Vagina (tissue), 2 donors: ENCODE measurements around the gene TPO.

ENCODE experiments used
- POLR2A ChIP-seq, 2 donors: fragments of 450-650 bp; IDR thresholded peaks; one replicate each; pipeline ENCODE4 v1.6.1; 2017; ENCODE audit warnings: antibody characterized with exemption in 2 of 2, mild to moderate bottlenecking in 2 of 2, moderate library complexity in 2 of 2
- POLR2AphosphoS5 ChIP-seq, 2 donors: sonication (generic); formaldehyde crosslinking; IDR thresholded peaks; one replicate each; pipeline ENCODE4 v1.9.0; 2017; ENCODE audit warnings: antibody characterized with exemption in 2 of 2, mild to moderate bottlenecking in 2 of 2, low read depth in 1 of 2; ENCODE audit not compliant: insufficient read depth in 1 of 2
- TF ChIP-seq, protein P1 (sequence below), 3 experiments: fragments of 450-650 bp in 2 of 3; fragments of 200-600 bp in 1 of 3; sonication (generic) in 1 of 3; IDR thresholded peaks; one replicate each; pipeline ENCODE4 v1.5.1; 2017 to 2019; ENCODE audit warnings: antibody characterized with exemption in 3 of 3, mild to moderate bottlenecking in 2 of 3, moderate library complexity in 2 of 3

DNA sequence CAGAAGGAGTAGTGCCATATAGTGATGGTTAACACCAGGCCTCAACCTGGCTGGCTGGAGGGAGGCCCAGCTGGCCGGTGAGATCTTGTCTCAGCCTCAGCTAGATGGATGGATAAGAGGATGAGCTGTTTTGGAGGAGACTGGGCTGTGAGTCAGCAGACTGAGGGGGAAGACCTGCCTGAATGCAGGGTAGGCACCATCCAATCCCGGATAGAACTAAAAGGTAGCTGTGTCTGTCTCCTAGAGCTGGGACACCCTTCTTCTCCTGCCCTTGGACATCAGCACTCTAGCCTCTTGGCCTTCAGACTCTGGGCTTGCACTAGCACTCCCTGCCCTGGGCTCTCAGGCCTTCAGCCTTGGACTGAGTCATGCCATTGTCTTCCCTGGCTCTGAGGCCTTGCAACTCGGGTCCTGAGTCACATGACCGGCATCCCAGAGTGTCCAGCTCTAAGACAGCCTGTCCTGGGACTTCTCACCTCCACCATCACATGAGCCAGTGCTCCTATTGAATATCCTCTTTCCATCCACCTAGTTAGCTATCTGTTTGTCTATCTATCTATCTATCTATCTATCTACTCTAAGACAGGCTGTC, 131.3 kb downstream of the TPO start:
- TF ChIP-seq POLR2AphosphoS5 (IDR thresholded peaks at IDR 0.05; ENCODE audit: insufficient read depth in 1 of 2, low read depth in 1 of 2) (no peak), POLR2A (IDR thresholded peaks at IDR 0.05) (no peak)
- TF ChIP-seq, protein P1, sequence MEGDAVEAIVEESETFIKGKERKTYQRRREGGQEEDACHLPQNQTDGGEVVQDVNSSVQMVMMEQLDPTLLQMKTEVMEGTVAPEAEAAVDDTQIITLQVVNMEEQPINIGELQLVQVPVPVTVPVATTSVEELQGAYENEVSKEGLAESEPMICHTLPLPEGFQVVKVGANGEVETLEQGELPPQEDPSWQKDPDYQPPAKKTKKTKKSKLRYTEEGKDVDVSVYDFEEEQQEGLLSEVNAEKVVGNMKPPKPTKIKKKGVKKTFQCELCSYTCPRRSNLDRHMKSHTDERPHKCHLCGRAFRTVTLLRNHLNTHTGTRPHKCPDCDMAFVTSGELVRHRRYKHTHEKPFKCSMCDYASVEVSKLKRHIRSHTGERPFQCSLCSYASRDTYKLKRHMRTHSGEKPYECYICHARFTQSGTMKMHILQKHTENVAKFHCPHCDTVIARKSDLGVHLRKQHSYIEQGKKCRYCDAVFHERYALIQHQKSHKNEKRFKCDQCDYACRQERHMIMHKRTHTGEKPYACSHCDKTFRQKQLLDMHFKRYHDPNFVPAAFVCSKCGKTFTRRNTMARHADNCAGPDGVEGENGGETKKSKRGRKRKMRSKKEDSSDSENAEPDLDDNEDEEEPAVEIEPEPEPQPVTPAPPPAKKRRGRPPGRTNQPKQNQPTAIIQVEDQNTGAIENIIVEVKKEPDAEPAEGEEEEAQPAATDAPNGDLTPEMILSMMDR (IDR thresholded peaks at IDR 0.05), result no peak
